AG04450 (cell line): ENCODE results near the gene PRKD2. TPM values are rescaled to one million over a fixed set of nuclear protein-coding genes. Genes with fewer than 3 reads are reported as not detected.

Experiments used
- CTCF ChIA-PET: fragments of 300-600, 350-600 bp; formaldehyde crosslinking; extraction: SDS; loops from one replicate; lab custom pipeline; 2022; ENCODE audit warnings: antibody characterized with exemption, inconsistent platforms; lab: Charles Lee
- POLR2A ChIA-PET: fragments of 350-600 bp; formaldehyde crosslinking; extraction: SDS; loops from one replicate; lab custom pipeline; 2021; ENCODE audit warnings: antibody characterized with exemption, inconsistent platforms; lab: Yijun Ruan, JAX
- DNase-seq: peaks from one replicate; pipeline ENCODE4 v3.0.0-alpha.2; 2011; ENCODE audit warnings: low read depth, low spot score
- H3K27ac ChIP-seq: one replicate; pipeline ENCODE4 v1.5.1; 2012; ENCODE audit warnings: low read depth, low read length, control low read depth
- H3K27me3 ChIP-seq: one replicate; pipeline ENCODE4 v1.6.0; 2012; ENCODE audit warnings: low read length; ENCODE audit not compliant: control insufficient read depth, insufficient read depth
- H3K4me3 ChIP-seq: 2 replicates; pipeline ENCODE4 v1.5.1; 2011; ENCODE audit warnings: mild to moderate bottlenecking, low read depth, low read length, control low read depth
- H3K9me3 ChIP-seq: 2 replicates; pipeline ENCODE4 v1.5.1; 2012; ENCODE audit warnings: low read length; ENCODE audit not compliant: control insufficient read depth, insufficient read depth
- polyA plus RNA-seq: library from polyadenylated mRNA; depleted of rRNA; stranded (reverse); fragments of >200 nt; gene quantifications from 2 replicates; pipeline ENCODE4 v1.2.3, GENCODE V29; 2011
- TF ChIP-seq, protein P1 (sequence below): IDR thresholded peaks from 2 replicates; pipeline ENCODE4 v1.5.1; 2011; ENCODE audit warnings: low read depth, low read length, control low read depth, inconsistent platforms

Gene PRKD2
- polyA plus RNA-seq, 1 experiment: 6.7 TPM

GRCh38 chr19:46634045-46634655, 82.8 kb downstream of the PRKD2 start:
- no peak for DNase-seq
- POLR2A ChIA-PET: interaction anchor here (0.6 kb wide), 1 partner anchor 11 kb away, joined by 5 read pairs; no protein-coding TSS in a partner anchor
- no peak overlapping the region for H3K27ac ChIP-seq

GRCh38 chr19:46633130-46633529, 83.8 kb downstream of the PRKD2 start:
- TF ChIP-seq, protein P1, sequence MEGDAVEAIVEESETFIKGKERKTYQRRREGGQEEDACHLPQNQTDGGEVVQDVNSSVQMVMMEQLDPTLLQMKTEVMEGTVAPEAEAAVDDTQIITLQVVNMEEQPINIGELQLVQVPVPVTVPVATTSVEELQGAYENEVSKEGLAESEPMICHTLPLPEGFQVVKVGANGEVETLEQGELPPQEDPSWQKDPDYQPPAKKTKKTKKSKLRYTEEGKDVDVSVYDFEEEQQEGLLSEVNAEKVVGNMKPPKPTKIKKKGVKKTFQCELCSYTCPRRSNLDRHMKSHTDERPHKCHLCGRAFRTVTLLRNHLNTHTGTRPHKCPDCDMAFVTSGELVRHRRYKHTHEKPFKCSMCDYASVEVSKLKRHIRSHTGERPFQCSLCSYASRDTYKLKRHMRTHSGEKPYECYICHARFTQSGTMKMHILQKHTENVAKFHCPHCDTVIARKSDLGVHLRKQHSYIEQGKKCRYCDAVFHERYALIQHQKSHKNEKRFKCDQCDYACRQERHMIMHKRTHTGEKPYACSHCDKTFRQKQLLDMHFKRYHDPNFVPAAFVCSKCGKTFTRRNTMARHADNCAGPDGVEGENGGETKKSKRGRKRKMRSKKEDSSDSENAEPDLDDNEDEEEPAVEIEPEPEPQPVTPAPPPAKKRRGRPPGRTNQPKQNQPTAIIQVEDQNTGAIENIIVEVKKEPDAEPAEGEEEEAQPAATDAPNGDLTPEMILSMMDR: no peak
- Histone ChIP-seq H3K4me3 (no peak overlapping the region), H3K27me3 (peaks cover 7% of the 10 kb centered on the region), H3K27ac (no peak overlapping the region), H3K9me3 (peaks cover 4% of the 10 kb centered on the region; the same call in 1 of the 2 replicates)
- ChIA-PET POLR2A (no interaction called here), CTCF (no interaction called here)
- no peak for DNase-seq

More at GRCh38 chr19:46634045-46634655, 82.8 kb downstream of the PRKD2 start:
- H3K4me3 ChIP-seq: no peak overlapping the region
- CTCF ChIA-PET: no interaction called here
- H3K27me3 ChIP-seq: peaks cover 7% of the 10 kb centered on the region
- peaks cover 4% of the 10 kb centered on the region; the same call in 1 of the 2 replicates for H3K9me3 ChIP-seq
- TF ChIP-seq, protein P1: no peak

DNA sequence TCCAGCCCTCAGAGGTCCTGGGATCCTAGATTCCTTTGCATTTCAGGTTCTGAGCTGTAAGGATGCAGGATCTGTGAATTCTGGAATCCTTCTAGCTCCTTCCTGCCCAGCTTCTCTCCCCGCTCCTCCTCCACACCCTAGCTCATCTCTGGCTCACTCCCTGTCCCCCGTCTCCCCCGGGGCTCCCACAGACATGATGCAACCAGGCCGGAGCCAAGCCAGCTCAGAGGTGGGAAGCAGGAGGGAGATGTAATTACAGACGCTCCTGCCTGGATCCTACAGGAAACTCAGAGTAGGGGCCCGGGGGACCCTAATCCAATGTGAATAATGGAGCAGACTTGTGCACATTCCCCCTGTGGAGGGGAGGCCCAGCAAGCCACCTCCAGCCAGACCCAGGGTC, 85.4 kb downstream of the PRKD2 start:
- ChIA-PET POLR2A (interaction anchor here (0.8 to 1.4 kb wide), 2 partner anchors 15 to 30 kb away, joined by 4 to 6 read pairs; partner anchors contain the start of gene DACT3), CTCF (interaction anchor here (0.6 to 2.6 kb wide), 6 partner anchors 15 to 209 kb away, joined by 3 to 14 read pairs (median 4); partner anchors contain the start of gene DACT3)
- Histone ChIP-seq H3K4me3 (no peak overlapping the region), H3K9me3 (peaks cover 4% of the 10 kb centered on the region; the same call in 1 of the 2 replicates), H3K27ac (no peak overlapping the region), H3K27me3 (peaks cover 7% of the 10 kb centered on the region)
- TF ChIP-seq, protein P1: no peak
- no peak for DNase-seq

GRCh38 chr19:46630586-46631205, 86.2 kb downstream of the PRKD2 start:
- H3K9me3 ChIP-seq: peaks cover 4% of the 10 kb centered on the region; the same call in 1 of the 2 replicates
- CTCF ChIA-PET: interaction anchor here (1.0 to 2.6 kb wide), 4 partner anchors 14 to 31 kb away, joined by 3 to 14 read pairs (median 8); partner anchors contain the start of gene DACT3
- TF ChIP-seq, protein P1: no peak
- no peak for DNase-seq
- no peak overlapping the region for H3K27ac ChIP-seq
- no peak overlapping the region for H3K4me3 ChIP-seq
- H3K27me3 ChIP-seq: peaks cover 6% of the 10 kb centered on the region
- POLR2A ChIA-PET: interaction anchor here (0.8 to 1.4 kb wide), 2 partner anchors 14 to 31 kb away, joined by 4 to 6 read pairs; partner anchors contain the start of gene DACT3
